B cell (primary cell): ENCODE data around the gene NR5A1.

Source experiments
- CTCF ChIP-seq: fragments of 200-600 bp; IDR thresholded peaks from one replicate; pipeline ENCODE4 v1.8.0; 2022; ENCODE audit warnings: antibody characterized with exemption, mild to moderate bottlenecking
- EZH2 ChIP-seq: IDR thresholded peaks from 2 replicates; pipeline ENCODE4 v1.6.1; 2012; ENCODE audit warnings: borderline replicate concordance, low read depth, mild to moderate bottlenecking, moderate library complexity, low read length; ENCODE audit not compliant: insufficient read depth, poor library complexity, severe bottlenecking

- no peak for TF ChIP-seq CTCF
- no peak for TF ChIP-seq EZH2
These were observed 69.1 kb downstream of the NR5A1 start for GRCh38 chr9:124438091-124438490.
